HG02610 (cell line): ENCODE data around the gene PTPN4.
"Not testable (repeated sequence)": the region's sequence is repeated elsewhere in the genome, so short reads cannot be mapped to it uniquely, and the experiment has no call there.

ENCODE experiments used
- ATAC-seq: cut with Tn5 transposase; IDR thresholded peaks from one replicate; pipeline ENCODE4 v1.9.1; 2021; ENCODE audit warnings: mild to moderate bottlenecking, moderate library complexity; ENCODE audit not compliant: unreplicated experiment

The PTPN4 gene

DNA sequence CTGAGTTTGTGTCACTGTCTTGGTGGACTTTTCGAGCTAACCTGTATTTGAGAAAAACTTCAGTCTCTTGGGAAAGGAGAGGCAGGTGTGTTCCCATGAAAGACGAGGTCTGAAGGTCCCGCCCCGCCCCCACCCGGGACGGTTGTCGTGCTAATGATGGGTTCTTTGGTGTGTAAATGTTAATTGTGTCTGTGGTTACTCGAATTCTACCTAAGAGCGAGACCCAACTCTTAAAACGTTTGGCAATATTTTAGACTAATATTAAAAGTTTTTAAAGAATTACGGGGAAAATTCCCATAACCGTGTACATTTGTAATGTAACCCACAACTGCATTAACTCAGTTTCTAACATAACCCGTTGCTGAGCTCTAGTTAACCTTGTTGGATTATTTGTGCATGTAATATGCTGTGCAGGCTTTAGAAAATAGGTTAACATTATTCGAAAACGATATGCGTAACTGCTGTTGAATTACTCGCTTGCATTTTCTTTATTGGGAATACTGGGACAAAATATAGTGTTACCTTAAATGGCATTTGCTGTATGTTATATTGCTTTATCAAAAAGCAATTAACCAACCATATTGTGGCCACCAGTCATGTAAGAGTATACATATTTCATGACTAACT lies 254.0 kb downstream of the PTPN4 start:
- ATAC-seq: no peak

DNA sequence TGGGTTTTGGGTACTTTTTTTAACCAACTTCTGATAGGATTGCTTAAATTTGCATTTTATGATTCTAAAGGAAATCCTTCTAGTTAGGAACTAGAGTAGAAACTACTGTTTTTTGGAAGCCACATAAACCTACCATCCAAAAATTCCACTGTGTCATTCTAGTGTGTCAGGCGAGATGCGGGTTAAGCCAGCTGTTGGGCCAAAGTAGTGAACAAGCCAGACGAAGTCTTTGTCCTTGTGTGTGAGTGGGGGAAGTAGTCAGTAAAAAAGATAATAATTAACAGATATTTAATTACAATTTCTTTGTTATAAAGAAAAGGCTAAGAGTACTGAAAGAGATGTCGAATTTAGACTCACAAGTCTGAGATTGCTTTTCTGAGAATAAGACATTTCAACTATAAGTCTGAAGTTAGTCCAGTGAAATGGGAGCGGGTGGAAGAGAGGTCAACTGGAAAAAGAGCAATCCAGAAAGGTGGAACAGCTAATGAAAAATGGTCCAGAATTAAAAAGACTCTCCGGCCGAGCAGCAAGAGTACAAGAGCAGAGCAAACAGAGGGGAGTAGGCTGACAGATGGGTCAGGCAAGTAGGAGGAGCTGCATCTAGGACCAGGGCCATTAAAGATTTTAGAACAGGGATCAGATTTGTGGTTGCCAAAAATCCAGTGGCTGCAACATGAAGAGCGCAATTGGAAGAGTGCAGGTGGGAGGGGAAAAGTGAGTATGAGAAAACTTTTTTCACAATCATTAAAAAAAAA lies 254.7 kb downstream of the PTPN4 start:
- no peak for ATAC-seq

DNA sequence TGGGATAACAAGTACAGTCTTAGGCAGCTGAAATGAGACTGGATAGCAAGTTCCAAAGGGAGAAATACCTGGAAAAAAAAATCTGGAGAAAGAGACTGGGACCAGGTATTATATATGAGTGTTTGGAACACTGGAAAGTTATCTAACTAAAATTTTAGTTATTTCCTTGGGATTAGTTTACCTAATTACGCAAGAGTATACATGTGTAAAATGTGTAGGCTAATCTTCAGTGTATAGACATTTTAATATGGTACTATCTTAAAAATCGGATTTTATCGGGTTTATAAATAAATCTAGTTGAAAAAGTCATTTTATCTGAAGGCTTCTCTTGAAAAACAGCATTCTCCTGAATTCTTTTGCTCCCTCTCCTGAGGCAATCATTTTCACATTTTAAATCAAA lies 257.1 kb downstream of the PTPN4 start:
- no peak for ATAC-seq

DNA sequence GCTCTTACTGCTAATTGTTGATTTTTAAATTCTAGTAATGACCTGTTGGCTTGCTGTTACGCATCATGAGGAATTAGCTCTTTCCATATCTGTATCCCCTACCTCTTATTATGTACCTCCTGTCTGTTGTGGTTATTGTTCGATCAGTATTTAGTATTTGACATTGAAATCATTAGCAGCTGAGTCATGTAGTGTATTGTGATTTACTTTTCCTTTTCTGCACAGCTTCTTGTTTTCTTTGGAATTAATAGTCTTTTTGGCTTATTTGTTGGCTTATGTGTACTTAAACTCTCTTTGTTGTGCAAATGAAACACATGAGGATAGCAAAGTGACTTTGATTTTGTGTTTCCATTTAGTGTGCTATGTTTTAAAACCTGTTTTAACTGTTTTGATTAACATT lies 257.5 kb downstream of the PTPN4 start:
- ATAC-seq: no peak

DNA sequence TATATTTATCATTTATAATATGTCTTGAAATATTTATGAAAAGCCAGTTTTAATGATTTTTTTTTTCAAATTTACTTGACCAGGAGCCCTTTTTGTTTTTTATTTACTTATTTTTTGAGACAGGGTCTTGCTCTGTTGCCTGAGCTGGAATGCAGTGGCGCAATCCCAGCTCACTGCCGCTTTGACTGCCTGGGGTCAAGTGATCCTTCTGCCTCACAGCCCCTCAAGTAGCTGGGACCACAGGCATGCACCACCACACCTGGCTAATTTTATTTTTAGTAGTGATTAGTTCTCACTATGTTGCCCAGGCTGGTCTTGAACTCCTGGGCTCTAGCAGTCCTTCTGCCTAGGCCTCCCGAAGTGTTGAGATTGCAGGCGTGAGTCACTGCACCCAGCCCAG lies 258.8 kb downstream of the PTPN4 start:
- ATAC-seq: no peak

DNA sequence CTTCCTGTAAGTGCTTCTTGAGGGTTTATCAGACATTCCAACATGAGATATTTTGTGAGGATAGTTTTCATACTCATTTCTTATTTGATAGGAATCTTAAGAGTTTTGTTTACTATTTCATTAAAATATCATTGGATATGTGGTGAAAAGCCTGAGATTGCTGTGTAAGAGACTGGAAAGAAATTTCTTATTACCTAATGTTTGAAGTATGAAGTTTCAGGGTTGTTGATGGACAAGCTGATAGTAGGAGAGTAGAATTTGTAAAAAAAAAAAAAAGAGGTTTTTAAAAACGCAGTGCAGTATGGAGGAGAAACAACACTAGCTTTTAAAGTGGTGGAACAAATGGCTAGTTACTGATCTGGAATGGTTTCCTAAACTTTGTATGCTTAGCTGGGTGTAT lies 260.8 kb downstream of the PTPN4 start:
- ATAC-seq: no peak

DNA sequence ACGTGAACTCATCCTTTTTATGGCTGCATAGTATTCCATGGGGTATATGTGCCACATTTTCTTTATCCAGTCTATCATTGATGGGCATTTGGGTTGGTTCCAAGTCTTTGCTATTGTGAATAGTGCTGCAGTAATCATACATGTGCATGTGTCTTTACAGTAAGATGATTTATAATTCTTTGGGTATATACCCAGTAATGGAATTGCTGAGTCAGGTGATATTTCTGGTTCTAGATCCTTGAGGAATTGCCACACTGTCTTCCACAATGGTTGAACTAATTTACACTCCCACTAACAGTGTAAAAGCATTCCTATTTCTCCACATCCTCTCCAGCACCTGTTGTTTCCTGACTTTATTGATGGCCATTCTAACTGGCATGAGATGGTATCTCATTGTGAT lies 262.8 kb downstream of the PTPN4 start:
- not testable (repeated sequence) for ATAC-seq

DNA sequence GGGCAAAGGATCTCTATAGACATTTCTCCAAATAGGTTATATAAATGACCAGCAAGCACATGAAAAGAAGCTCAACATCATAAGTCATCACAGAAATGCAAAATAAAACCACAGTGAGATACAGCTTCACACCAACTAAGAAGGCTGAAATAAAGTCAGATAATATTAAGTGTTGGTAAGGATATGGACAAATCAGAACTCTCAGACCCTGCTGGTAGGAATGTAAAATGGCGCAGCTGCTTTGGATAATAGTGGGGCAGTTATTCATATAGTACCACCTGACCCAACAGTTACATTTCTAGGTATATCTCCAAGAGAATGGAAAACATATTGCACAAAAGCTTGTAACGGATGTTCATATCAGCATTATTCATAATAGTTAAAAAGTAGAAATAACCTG lies 267.2 kb downstream of the PTPN4 start:
- ATAC-seq: no peak

DNA sequence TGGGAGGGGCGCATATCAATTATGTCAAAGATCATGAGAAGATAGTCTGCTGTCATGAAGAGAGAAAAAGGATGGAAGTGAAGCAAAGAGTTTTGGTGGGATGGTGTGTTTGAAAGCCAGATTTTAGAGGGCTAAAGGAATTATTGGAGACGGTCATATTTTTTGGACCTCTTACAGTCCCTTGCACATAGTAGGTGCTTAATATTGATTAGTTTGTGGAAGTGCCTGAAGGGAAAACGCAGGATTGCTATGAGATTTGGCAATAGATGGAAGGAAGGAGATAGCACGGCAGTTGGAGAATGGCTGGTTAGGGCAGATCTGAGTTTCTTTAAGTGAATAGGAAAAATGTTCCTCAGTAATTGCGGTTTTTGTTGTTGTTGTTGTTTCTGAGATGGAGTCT lies 269.1 kb downstream of the PTPN4 start:
- no peak for ATAC-seq

DNA sequence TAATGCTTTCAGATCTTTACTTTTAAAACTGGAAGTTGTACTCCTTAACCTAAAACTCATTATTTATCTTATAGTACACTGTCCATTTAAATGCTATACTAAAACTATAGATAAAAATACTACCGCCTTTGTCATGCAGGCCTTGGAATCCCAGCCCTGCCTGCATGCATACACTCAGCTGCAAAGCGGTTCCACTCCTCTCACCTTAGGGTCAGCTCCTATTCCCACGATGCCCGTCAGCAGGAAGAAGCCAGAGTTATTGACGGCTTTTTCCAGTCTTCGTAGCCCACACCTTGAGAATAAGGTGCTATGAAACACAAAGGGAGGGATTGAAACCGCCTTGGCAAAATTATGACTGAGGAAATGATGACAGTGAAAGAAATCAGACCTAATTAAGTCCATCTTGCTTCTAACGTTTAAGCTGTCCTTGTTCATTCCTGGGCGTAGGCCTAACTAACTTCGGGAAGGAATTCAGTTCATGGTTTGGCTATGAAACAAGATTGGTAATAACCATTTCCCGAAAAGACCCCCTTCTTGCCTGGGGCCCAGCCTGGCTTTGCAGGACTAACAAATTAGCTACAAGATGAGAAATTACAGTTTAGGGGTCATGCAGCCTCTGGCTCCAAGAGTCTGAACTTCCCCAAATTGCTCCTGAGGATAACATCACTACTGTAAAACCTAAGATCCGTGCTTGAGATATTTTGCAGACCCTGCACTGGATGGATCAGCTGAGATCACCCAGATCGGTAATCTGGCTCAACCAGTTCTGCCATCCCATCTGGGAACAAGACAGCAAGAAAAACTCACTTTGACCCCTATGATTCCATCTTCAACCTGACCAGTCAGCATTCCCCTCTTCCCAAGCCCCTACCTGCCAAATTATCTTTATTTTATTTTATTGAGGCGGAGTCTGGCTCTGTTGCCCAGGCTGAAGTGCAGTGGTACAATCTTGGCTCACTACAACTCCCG lies 270.2 kb downstream of the PTPN4 start:
- ATAC-seq: no peak

DNA sequence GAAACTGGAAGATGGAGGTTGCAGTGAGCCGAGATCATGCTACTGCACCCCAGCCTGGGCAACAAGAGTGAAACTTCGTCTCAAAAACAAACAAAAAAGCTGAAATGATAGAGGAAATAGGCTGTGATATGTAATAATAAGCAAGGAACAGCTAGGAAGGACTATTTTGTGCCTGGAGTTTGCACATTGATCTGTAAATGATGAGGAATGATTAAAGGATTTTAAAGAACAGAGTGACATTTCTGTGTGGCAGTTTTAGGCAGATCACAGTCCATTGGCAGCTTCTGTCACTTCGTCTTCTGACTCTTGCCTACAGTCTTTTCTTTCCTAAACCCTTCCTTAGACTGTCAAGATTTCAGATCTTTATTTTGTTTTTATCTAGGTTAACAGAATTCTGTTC lies 272.6 kb downstream of the PTPN4 start:
- ATAC-seq: no peak
